DMS53 (cell line): Measurements from ENCODE around the gene CMTM8.
"Not testable (repeated sequence)": the region's sequence is repeated elsewhere in the genome, so short reads cannot be mapped to it uniquely, and the experiment has no call there.

Experiments
- DNase-seq: peaks from one replicate; lab custom pipeline; 2025; lab: John Stamatoyannopoulos, UW

The CMTM8 gene

DNA sequence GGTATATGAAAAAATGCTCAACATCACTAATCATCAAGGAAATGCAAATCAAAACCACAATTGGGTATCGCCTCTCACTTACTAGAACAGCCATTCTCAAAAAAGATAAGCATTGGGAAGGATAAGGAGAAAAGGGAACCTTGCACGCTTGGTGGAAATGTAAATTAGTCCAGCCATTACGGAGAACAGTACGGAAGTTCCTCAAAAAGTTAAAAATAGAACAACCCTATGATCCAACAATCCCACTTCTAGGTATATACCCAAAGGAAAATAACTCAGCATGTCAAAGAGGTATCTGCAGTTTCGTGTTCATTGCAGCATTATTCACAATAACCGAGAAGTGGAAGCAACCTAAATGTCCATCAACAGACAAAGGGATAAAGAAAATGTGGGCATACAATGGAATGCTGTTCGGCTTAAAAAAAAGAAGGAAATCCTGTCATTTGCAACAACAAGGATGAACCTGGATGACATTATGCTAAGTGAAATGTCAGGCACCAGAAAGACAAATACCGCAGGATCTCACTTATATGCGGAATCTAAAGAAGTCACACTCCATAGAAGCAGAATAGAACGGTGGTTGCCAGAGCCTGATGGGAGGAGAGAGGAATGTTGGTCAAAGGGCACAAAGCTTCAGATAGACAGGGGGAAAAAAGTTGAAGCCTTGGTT lies 141.5 kb downstream of the CMTM8 start:
- DNase-seq = no peak

DNA sequence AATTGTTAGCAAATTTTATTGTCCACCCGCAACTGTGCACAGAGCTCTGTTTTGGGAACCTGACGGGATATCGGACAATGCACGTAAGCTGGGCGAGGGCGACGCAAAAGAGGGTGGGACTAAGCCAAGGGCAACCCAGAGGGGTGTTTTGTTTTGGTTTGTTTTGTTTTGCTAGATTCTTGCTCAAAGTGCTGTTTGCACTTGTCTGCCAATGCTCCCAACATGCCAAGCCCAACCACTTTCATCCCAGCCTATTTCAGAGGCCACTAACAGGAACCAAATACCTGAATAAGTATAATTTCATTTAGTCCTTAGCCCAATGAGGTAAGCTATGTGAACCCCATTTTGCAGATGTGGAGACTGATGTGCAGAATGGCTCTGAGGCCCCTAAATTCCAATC lies 143.4 kb downstream of the CMTM8 start:
- DNase-seq = no peak

DNA sequence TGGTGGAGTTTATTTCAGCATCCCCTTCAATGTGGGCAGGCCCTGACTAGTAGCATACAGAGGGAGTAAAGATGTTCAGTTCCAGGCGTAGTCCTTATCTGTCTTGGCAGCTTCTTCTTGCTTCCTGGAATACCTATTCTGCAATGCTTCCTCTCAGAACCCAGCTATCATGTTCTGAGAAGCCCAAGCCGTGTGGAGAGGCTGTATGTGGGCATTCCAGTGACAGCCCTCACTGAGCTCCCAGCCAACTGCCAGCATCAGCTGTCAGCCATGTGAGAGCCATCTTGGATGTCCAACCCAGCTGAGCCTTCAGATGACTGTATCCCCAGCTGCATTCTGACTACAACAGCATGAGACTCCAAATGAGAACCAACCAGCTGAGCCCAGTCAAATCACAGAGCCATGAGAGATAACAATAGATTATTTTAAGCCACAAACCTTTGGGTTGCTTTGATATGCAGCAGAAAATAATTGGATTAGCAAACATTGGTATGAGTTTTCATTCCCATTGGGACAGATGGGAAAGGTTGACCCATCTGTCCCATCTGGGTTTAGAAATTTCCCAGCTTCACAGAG lies 144.7 kb downstream of the CMTM8 start:
- peak; percentile 2 for DNase-seq

DNA sequence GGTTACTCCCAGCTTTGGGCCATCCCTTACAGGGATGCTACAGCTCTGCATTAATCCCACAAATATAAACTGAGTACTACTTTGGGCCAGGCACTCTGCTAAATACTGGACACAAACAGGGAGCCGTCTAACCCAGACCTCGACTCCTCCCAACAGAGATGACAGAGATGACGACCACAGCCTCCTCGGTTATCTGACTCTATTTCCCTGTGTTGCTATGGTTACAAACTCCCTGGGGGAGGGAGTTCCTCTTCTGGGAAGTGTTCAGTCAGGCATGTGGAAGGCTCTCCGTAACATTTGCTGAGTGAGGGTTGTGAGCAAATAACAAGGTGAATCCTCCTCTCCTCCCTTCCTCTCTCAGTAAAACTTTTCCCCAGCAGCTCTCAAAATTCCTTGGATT lies 146.5 kb downstream of the CMTM8 start:
- peak; percentile 5 for DNase-seq

DNA sequence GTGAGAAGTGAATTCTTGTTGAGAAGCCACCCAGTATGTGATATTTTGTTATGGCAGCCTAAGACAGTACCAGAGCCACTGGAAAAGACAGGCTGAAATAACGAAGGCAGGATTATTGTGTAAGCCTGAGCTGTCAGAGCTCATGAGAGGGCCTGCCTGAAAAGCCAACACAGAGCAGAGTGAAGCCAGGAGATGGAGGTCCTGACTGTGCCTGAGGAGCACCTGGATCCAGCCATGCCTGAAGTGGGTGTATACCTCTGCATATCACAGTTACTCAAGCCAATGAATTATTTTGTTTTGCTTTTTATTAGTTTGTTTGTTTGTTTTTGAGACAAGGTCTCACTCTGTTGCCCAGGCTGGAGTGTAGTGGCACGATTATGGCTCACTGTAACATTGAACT lies 149.0 kb downstream of the CMTM8 start:
- DNase-seq = no peak

DNA sequence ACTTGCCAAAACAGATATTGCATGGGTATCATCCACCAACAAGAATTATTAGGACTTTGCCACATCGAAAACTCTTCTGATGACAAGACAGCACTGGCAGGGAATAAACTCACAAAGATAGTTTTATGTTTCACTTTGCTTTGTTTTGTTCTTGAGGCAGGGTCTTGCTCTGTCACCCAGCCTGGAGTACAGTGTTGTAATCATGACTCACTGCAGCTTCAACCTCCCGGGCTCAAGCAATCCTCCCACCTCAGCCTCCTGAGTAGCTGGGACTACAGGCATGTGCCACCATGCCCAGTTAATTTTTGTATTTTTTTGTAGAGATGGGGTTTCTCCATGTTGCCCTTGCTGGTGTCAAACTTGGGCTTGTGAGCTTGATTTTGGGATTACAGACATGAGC lies 151.1 kb downstream of the CMTM8 start:
- not testable (repeated sequence) for DNase-seq

DNA sequence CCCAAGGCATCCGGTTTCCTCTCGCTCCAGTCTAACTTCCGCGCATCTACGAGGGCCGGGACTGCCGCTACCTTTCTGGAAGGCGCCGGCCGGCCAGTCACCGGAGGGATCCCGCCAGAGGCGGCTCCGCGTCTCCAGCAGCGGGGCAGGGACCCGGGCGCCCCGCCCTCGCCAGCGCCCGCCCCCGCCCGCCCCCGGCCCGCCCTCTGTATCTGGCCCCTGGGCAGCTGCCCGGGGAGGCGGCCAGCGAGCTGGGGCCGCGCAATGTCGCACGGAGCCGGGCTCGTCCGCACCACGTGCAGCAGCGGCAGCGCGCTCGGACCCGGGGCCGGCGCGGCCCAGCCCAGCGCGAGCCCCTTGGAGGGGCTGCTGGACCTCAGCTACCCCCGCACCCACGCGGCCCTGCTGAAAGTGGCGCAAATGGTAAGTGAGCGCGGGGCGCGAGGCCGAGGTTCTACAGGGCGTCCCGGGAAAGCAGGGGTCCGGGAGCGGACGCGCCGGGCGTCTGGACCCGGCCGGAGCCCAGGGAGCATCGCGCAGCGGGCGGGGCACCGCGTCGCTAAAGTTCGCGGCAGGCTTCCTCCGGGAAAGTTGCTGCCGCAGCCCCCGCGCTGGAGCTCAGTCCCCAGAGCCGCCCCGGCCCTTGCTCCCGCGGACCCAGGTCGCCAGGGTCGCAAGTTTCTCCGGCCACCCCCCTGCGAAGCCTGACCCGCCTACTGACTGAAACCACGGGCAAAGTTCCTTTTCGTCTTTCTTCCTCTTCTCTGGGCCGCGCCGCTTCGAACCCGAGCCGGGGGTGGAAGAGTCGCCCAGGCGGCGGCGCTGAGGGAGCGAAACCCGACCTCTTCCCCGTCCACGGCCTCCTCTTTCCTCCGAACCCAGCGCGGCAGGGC lies 153.4 kb downstream of the CMTM8 start, which contains the start of gene CMTM7:
Gene CMTM7, plus strand, starts transcription at position 211 of the 893 bp plus-strand sequence. Its CDS starts 54 bp downstream, at position 265.
- DNase-seq = peak; percentile 72

DNA sequence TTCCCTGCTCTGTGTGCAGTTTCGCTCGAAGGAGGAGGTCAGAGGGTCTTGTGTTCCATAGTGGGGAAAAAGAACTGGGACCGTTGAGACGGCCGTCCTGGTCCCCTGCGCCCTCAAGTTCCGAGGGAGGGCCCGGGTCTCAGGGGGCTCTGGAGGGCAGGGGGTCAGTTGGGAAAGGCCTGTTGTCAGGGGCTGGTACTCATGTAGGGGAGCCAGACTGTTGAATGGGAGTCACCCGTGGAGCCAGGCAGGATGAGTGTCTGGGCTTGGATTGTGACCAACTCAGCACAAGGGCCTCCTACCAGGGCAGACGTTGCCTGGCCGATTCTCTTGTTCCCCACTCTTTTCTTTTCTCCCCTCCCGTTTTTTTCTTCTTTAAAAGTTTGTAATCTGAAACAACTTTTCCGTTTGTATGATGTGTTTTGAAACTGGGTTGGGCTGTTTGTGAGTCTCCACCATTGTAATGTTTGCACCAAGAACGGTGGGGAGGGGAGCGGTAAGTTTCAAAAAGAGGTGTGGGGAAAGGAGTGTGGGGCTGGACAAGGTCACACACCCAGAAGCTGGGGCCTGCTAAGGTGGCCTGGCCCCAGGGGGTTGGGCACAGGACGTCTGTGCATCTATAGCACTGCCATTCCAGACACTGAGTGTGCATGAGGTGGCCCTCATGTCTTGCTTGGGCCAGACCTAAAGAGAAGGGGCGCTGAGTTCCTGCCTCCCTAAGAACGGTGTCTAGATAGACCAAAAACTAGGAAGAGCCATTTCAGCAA lies 154.2 kb downstream of the CMTM8 start:
- DNase-seq = peak; percentile 18

DNA sequence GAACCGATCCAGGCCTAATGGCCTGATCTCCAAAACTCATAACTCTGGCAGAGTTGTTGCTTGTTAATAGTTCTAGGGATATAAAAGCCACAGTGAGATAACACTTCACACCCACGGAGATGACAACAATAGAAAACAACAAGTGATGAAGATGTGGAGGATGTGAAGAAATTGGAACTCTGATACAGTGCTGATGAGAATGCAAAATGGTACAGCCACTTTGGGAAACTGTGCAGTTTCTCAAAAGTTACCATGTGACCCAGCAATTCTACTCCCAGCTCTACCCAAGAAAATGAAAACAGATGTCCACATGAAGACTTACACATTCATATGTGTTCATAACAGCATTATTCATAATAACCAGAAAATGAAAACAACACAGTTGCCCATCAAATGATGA lies 157.0 kb downstream of the CMTM8 start:
- DNase-seq = no peak

DNA sequence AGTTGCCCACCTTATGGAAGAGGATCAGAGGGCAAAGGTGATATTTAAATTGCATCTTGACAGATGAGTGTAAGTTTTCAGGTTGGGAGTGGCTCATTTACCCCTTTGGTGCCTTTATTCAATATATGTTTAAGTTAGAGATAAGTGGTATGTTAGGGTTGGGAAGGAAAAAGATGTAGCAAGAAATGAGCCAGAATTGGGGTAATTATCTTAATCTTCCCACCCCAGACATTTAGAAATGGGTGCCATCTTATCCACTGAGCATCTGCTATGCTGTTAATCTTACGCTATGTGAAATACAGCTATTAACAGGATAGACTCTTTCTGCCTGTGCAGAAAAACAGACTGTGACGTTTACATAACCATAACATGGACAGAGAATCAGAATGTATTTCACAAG lies 159.5 kb downstream of the CMTM8 start:
- no peak for DNase-seq

DNA sequence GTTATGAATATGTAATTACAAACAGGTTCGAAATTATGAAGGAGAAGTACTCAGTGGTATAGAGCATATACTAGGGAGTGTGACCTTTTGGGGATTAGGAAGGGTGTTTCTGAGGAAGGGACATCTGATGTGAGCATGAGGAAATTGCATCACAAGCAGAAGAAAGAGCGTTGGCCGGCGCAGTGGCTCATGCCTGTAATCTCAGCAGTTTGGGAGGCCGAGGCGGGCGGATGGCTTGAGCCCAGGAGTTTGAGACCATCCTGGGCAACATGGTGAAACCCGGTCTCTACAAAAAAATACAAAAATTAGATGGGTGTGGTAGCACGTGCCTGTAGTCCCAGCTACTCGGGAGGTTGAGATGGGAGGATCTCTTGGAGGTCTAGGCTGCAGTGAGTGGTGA lies 160.1 kb downstream of the CMTM8 start:
- DNase-seq = no peak

DNA sequence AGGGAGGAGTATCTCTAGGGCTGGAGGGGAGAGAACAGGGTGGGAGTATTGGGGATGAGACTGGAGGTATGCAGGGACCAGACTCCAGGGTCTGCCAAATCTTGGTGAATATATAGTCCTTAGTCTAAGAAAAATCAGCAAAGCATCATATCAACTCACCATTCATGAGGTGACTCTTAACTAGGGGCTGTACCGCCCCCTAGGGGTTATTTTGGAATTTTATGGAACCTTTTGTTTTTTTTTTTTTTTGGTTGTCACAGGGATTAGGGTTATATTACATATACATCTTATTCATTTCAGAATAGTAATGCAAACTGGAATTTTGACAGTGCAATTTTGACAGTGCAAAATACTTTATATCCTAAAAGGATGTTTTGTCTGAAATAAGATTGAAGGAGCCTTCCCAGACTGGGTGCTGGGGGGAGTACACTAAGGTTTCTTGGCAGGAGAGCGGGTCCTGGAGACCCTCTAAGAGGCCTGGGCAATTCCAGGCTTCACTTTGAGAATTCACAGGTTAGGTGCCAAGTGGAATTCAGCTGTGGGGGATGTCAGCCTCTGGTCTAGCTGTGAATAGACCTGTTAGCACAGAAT lies 160.6 kb downstream of the CMTM8 start:
- peak; percentile 61 for DNase-seq

DNA sequence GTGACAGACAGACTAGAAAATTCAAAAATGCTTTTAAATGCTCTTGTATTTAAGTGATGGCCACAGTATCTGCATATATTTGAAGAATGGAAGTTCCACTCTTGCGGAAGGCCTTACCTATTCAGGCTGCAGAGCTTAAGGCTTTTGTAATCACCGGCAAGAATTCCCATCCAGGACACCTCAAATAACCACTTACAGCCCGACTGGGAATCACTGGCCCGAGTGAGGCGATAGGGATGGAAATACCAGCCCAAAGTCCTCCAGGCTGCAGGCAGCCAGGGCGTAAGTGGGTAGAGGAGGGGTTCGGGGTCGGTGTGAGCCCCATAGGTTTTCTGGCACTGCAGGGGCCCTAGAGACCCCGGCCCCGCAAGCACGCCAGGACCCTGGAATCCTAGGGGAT lies 162.6 kb downstream of the CMTM8 start:
- DNase-seq = peak; percentile 39

DNA sequence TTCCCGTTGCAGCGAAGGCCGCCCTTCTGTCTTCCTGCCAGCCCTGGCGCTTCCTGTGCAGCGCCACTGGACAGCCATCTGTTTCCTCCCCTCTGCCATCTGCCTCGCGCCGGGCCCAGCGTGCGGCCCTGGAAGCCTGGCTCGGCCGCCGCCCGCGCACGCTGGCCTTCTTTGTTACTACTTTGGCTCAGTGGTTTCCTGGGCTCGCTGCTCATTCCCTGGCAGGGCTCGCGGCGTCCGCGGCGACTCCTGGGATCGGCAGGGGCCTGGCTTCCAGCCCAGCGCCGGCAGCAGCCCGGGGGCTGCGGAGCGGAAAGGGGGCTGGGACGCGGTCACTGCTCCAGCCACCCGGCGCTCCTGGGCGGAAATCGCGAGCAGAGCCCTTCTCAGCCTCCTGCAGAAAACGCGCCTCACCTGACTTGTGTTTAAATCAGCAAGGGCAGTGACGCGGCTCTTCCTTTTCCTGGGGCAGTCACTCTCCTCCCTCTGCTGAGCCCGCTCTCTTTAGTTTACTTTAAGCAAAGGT lies 163.1 kb downstream of the CMTM8 start:
- peak; percentile 80 for DNase-seq

DNA sequence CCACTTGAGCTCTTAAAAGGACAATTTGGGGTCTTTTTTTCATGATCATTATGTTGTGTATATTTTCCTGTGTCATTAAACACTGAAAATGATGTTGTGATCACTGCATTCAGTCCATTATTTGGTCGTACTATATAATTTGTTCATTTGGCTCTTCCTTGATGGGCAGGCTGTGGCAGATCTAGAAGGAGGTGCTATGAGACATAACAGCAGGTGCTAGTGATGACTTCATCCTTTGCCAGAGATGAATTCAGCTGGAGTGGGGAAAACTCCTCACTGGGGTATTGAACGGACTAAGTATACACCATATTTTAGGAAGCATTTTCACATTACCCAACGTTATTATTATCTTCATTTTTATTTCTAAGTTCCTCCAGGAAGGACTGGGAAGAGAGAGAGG lies 165.2 kb downstream of the CMTM8 start:
- DNase-seq = peak; percentile 76

DNA sequence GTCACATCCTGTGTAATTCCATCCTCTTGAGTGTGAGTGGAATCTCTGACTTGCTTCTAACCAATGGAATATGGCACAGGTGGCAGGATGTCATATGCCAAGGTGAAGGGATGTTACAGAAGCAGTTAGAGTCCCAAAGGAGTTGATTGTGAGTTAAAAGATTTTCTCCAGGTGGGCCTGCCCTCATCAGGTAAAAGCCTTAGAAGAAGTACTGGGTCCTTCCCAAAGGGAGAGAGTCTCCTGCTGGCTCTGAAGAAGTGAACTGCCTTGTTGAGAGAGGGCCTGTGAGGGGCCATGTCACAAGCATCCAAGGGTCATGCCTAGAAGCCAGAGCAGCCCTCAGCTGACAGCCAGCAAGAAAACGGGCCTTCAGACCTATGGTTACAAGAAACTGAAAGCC lies 166.2 kb downstream of the CMTM8 start:
- DNase-seq = no peak

DNA sequence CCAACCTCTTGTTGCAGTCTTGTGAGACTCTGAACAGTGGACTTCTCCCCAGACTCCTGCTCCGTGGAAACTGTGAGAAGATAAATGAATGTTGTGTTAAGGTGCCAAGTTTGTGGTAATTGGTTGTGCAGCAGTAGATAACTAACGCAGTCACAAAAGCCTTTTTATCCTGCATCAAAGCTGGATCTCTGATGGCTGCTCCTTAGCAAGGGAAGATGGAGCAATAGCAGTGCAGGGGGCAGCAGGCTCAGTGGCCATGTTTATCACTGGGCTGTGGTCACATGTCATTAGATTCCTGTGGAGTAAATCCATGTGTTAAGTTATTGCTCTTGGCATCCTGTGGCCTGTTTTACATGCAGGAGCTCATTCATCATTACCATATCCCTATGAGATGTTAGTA lies 166.7 kb downstream of the CMTM8 start:
- no peak for DNase-seq

DNA sequence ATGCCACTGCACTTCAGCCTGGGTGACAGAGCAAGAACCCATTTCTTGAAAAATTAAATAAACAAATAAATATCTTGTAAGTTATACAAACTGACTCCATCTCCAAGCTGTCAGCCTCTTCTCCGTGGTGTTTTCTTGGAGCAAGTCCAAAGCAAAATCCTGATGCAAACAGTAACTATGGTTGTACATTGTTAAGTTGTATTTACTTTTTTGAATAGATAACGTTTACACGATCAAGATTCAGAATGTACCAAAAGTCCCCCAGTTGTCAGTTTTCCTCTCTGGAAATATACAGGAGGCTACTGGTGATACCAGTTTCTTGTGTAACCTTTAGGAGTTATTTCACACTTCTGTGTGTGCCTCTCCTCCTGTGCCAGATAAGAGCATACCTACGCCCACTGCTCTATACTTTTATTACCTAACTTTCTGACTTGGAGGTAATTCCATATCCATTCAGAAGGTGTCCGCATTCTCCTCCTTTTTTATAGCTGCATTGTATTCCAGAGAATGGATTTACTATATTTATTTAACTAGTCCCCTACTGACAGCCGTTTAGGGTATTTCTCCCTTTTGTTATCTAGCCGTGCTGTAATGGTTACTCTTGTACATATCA lies 167.3 kb downstream of the CMTM8 start:
- DNase-seq = peak; percentile 3

DNA sequence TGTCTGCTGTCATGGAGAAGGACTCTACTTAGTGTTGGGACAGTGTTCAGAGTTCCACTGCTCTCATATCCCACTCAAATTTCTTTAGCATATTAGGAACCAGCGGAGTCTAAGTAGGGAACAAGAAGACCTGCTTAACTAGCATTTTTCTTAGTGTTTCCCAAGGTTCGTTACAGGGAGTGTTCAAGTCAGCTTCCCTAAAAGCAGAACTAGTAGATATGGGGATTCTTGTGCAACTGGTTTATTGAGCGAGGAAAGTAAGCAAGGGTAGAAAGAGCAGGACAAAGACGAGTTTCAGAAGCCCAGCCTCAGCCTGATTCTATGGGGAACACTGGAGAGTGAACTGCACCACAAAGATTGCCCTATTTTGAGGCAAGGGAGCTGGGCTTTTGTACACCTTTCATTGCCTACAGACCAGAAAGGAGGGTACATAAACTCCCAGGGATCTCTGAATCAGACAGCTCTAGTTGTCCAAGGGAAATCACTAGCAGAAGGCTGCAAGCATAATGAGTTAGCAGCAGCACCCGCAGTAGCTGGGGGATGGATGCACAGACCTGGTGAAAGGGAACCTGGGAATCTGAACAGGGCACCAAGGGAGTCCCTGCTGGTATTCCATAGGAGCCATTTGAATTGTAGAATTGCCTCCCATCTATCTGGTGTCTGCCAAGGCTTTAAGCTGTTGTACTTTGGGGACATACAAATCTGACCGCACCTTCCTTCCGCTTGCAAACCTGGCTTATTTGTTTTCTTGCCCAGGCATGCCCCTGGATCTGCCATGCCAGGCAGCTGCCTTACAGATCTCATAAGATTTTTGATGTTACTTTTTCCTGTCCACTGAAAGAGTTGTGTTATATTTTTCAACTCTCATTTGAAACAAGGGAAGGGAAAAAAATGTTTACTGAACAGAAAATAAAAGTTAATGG lies 168.3 kb downstream of the CMTM8 start:
- DNase-seq = peak; percentile 17
